ENCODE results near the gene ARL4C.

Gene ARL4C

GRCh38 chr2:234450431-234451124 is 46.3 kb downstream of the ARL4C start:
- no peak for TF ChIP-seq CTCF (conservative IDR thresholded peaks at IDR 0.05; ENCODE audit: control insufficient read depth, insufficient read depth, low read depth, low read length)
- no peak for DNase-seq (ENCODE audit: low read depth)
- H3K4me3 ChIP-seq (ENCODE audit: control insufficient read depth, low read depth, low read length): no peak overlapping the region

- no peak for DNase-seq (ENCODE audit: low read depth)
- H3K4me3 ChIP-seq (ENCODE audit: control insufficient read depth, low read depth, low read length): no peak overlapping the region
- TF ChIP-seq CTCF (conservative IDR thresholded peaks at IDR 0.05; ENCODE audit: control insufficient read depth, insufficient read depth, low read depth, low read length): no peak
Measured at GRCh38 chr2:234448506-234449184, 48.2 kb downstream of the ARL4C start.

- DNase-seq (ENCODE audit: low read depth): no peak
- no peak overlapping the region for H3K4me3 ChIP-seq (ENCODE audit: control insufficient read depth, low read depth, low read length)
- TF ChIP-seq CTCF (conservative IDR thresholded peaks at IDR 0.05; ENCODE audit: control insufficient read depth, insufficient read depth, low read depth, low read length): no peak
Measured at GRCh38 chr2:234447963-234448362, 48.9 kb downstream of the ARL4C start.

- no peak overlapping the region for H3K4me3 ChIP-seq (ENCODE audit: control insufficient read depth, low read depth, low read length)
- no peak for TF ChIP-seq CTCF (conservative IDR thresholded peaks at IDR 0.05; ENCODE audit: control insufficient read depth, insufficient read depth, low read depth, low read length)
Measured at GRCh38 chr2:234447189-234447588, 49.7 kb downstream of the ARL4C start.

GRCh38 chr2:234446404-234447076 is 50.3 kb downstream of the ARL4C start:
- no peak overlapping the region for H3K4me3 ChIP-seq (ENCODE audit: control insufficient read depth, low read depth, low read length)
- DNase-seq (ENCODE audit: low read depth): no peak
- no peak for TF ChIP-seq CTCF (conservative IDR thresholded peaks at IDR 0.05; ENCODE audit: control insufficient read depth, insufficient read depth, low read depth, low read length)

More at GRCh38 chr2:234447189-234447588, 49.7 kb downstream of the ARL4C start:
- no peak for DNase-seq (ENCODE audit: low read depth)

- TF ChIP-seq CTCF (conservative IDR thresholded peaks at IDR 0.05; ENCODE audit: control insufficient read depth, insufficient read depth, low read depth, low read length): no peak
- peak; percentile 59 for DNase-seq (ENCODE audit: low read depth)
- no peak overlapping the region for H3K4me3 ChIP-seq (ENCODE audit: control insufficient read depth, low read depth, low read length)
Measured at GRCh38 chr2:234444893-234445292, 52.0 kb downstream of the ARL4C start.

All from fibroblast of mammary gland (primary cell).